B cell (primary cell): ENCODE measurements around the gene ATP12A.

ENCODE experiments used
- CTCF ChIP-seq: fragments of 200-600 bp; IDR thresholded peaks from one replicate; pipeline ENCODE4 v1.8.0; 2022; ENCODE audit warnings: antibody characterized with exemption, mild to moderate bottlenecking
- EZH2 ChIP-seq: IDR thresholded peaks from 2 replicates; pipeline ENCODE4 v1.6.1; 2012; ENCODE audit warnings: borderline replicate concordance, low read depth, mild to moderate bottlenecking, moderate library complexity, low read length; ENCODE audit not compliant: insufficient read depth, poor library complexity, severe bottlenecking

- TF ChIP-seq CTCF (no peak), EZH2 (no peak)
Observed at GRCh38 chr13:24716446-24716845, 36.2 kb downstream of the ATP12A start.
